ENCODE data around the gene PITPNC1. TPM values are rescaled to one million over a fixed set of nuclear protein-coding genes. Genes with fewer than 3 reads are reported as not detected.

Gene PITPNC1
- total RNA-seq, 4 donors from 2014 or later = 7.6 to 30.1 (median 15.1) TPM

GRCh38 chr17:67489273-67489672 lies 112.2 kb downstream of the PITPNC1 start:
- H3K36me3 ChIP-seq = no peaks in the 10 kb centered on the region
- H3K9me3 ChIP-seq = no peaks in the 10 kb centered on the region
- WGBS, 2 donors (ENCODE audit: low coverage in 1 of 2) = 75 to 95% methylated on average over 4 of the region's 4 CpGs
- TF ChIP-seq, protein P1, sequence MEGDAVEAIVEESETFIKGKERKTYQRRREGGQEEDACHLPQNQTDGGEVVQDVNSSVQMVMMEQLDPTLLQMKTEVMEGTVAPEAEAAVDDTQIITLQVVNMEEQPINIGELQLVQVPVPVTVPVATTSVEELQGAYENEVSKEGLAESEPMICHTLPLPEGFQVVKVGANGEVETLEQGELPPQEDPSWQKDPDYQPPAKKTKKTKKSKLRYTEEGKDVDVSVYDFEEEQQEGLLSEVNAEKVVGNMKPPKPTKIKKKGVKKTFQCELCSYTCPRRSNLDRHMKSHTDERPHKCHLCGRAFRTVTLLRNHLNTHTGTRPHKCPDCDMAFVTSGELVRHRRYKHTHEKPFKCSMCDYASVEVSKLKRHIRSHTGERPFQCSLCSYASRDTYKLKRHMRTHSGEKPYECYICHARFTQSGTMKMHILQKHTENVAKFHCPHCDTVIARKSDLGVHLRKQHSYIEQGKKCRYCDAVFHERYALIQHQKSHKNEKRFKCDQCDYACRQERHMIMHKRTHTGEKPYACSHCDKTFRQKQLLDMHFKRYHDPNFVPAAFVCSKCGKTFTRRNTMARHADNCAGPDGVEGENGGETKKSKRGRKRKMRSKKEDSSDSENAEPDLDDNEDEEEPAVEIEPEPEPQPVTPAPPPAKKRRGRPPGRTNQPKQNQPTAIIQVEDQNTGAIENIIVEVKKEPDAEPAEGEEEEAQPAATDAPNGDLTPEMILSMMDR (IDR thresholded peaks at IDR 0.05) = no peak
- H3K27ac ChIP-seq = peak overlapping the region; percentile 44 to 84 (median 80)
- H3K4me1 ChIP-seq = peaks cover 7 to 67% (median 23%) of the 10 kb centered on the region in 3 donors
- no peaks in the 10 kb centered on the region for H3K27me3 ChIP-seq
- no peak overlapping the region for H3K4me3 ChIP-seq
- ATAC-seq = no peak

DNA sequence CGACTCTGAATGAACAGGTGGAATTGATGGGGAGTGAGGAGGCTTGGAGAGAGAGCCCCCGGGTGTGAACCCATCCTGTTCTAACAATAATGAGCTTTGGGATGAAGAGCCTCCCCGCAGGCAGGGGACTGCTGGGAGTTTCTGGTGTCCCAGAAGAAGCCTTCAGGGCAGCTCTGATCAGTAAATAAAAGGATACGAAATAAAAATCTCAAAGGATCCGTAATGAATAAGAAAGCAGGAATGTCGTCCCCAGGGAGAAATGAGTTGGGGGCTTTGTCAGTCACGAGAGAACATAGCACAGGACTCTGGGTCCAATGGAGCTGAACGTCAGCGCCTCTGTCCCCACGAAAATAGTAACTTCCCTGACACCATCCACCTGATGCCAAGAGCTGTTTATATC lies 113.4 kb downstream of the PITPNC1 start:
- Histone ChIP-seq H3K27ac (peak overlapping the region; percentile 70 to 88 (median 80)), H3K9me3 (no peaks in the 10 kb centered on the region), H3K4me3 (peak overlapping the region in 1 of 2 donors; percentile 23), H3K27me3 (no peaks in the 10 kb centered on the region), H3K36me3 (no peaks in the 10 kb centered on the region), H3K4me1 (peaks cover 7 to 67% (median 23%) of the 10 kb centered on the region in 3 donors)
- 30 to 31% methylated on average over 10 of the region's 10 CpGs for WGBS, 2 donors (ENCODE audit: low coverage in 1 of 2)
- TF ChIP-seq POLR2AphosphoS5 (IDR thresholded peaks at IDR 0.05) = no peak
- TF ChIP-seq, protein P1 (IDR thresholded peaks at IDR 0.05) = no peak
- no peak for TF ChIP-seq POLR2A (IDR thresholded peaks at IDR 0.05)
- TF ChIP-seq EP300 (IDR thresholded peaks at IDR 0.05) = no peak
- ATAC-seq = no peak

DNA sequence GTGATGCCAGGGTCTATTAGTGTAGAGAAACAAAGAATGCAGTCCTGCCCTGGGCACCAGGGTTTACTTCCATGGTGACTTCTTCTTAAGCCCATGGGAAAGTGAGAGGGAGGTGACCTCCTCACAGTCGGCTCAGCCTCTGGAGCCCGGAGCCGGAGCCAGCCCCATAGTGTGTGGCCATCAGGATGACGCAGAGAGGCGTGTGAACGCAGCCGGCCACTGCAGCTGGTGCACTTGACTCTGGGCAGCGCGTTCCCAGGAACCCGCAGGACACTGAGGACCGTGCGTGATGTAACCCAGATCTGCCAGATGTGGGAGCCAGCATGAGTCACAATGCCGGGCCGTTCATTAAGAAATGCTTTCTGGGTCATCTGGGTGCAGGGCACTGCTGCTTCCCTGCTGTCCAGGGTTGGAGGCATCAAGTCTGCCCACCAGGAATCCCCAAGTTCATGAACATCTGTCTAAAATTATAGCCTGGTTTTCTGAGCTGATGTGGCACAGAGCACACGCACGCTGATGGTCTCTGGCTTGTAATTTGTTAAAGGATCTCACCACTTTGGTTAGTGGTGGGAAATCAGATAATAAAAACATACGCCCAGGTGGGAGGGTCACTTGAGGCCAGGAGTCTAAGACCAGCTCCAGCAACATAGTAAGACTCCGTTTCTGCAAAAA lies 114.1 kb downstream of the PITPNC1 start:
- Histone ChIP-seq H3K36me3 (no peaks in the 10 kb centered on the region), H3K27ac (peak overlapping the region; percentile 70 to 88 (median 80)), H3K27me3 (no peaks in the 10 kb centered on the region), H3K4me1 (peaks cover 7 to 67% (median 23%) of the 10 kb centered on the region in 3 donors), H3K4me3 (peak overlapping the region in 1 of 2 donors; percentile 23), H3K9me3 (no peaks in the 10 kb centered on the region)
- TF ChIP-seq POLR2A (IDR thresholded peaks at IDR 0.05) (peak; percentile 17 to 51), POLR2AphosphoS5 (IDR thresholded peaks at IDR 0.05) (peak; percentile 96), EP300 (IDR thresholded peaks at IDR 0.05) (peak; percentile 78)
- TF ChIP-seq, protein P1 (IDR thresholded peaks at IDR 0.05) = no peak
- 9 to 17% methylated on average over 2 to 11 of the region's 18 CpGs for WGBS, 2 donors (ENCODE audit: low coverage in 1 of 2)
- peak; percentile 98 for ATAC-seq

GRCh38 chr17:67491681-67492024 lies 114.6 kb downstream of the PITPNC1 start:
- H3K27me3 ChIP-seq = no peaks in the 10 kb centered on the region
- WGBS, 2 donors (ENCODE audit: low coverage in 1 of 2) = 57 to 60% methylated on average over 2 to 4 of the region's 4 CpGs
- no peak overlapping the region for H3K4me3 ChIP-seq
- H3K27ac ChIP-seq = peak overlapping the region in 3 of 4 donors; percentile 78 to 88 (median 82)
- ATAC-seq = no peak
- H3K4me1 ChIP-seq = peaks cover 7 to 66% (median 23%) of the 10 kb centered on the region in 3 donors
- H3K9me3 ChIP-seq = no peaks in the 10 kb centered on the region
- no peak for TF ChIP-seq POLR2A (IDR thresholded peaks at IDR 0.05)
- TF ChIP-seq, protein P1 (IDR thresholded peaks at IDR 0.05) = no peak
- H3K36me3 ChIP-seq = no peaks in the 10 kb centered on the region

DNA sequence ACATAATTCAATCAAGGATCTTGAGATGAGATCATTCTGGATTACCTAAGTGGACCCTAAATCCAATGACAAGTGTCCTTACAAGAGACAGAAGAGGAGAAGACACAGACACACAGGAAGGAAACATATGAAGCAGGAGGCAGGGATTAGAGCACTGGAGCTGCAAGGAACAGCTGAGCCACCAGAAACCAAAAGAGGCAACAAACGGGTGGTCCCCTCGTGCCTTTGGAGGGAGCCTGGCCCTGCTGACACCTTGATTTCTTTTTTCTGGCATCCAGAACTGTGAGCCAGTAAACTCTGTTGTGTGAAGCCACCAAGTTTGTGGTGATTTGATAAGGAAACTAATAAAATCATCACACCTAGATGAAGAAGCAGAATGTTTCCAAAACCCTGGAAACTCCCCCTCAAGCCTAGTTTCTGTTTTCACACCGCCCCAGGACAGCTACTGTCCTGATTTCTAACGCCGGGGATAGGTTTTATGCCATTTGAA lies 115.2 kb downstream of the PITPNC1 start:
- Histone ChIP-seq H3K9me3 (no peaks in the 10 kb centered on the region), H3K27ac (peak overlapping the region in 3 of 4 donors; percentile 48 to 82 (median 78)), H3K4me1 (peaks cover 7 to 59% (median 18%) of the 10 kb centered on the region in 3 donors), H3K36me3 (no peaks in the 10 kb centered on the region), H3K27me3 (no peaks in the 10 kb centered on the region), H3K4me3 (no peak overlapping the region)
- no peak for ATAC-seq
- 46 to 65% methylated on average over 5 of the region's 5 CpGs for WGBS, 2 donors (ENCODE audit: low coverage in 1 of 2)
- TF ChIP-seq, protein P1 (IDR thresholded peaks at IDR 0.05) = no peak
- no peak for TF ChIP-seq POLR2AphosphoS5 (IDR thresholded peaks at IDR 0.05)
- TF ChIP-seq EP300 (IDR thresholded peaks at IDR 0.05) = no peak
- no peak for TF ChIP-seq POLR2A (IDR thresholded peaks at IDR 0.05)

Measured in gastroesophageal sphincter (tissue), 4 donors.